Ascending aorta (tissue), 2 donors: ENCODE results near the gene SMG1. TPM values are rescaled to one million over a fixed set of nuclear protein-coding genes. Genes with fewer than 3 reads are reported as not detected.

ENCODE experiments used
- DNase-seq, 2 donors: peaks; one replicate each; pipeline ENCODE4 v3.0.0-alpha.2; 2019; ENCODE audit warnings: low spot score in 2 of 2
- H3K27ac ChIP-seq, 2 donors: fragments of 200-600 bp; sonication (generic); one replicate each; pipeline ENCODE4 v1.5.1; 2016 to 2017; ENCODE audit warnings: mild to moderate bottlenecking in 1 of 2
- H3K27me3 ChIP-seq: fragments of 200-600 bp; sonication (generic); one replicate; pipeline ENCODE4 v1.5.1; 2017
- H3K36me3 ChIP-seq, 2 donors: fragments of 200-600 bp; sonication (generic); one replicate each; pipeline ENCODE4 v1.5.1; 2016
- H3K4me1 ChIP-seq, 2 donors: fragments of 200-600 bp; sonication (generic); one replicate each; pipeline ENCODE4 v1.5.1; 2016 to 2017; ENCODE audit warnings: mild to moderate bottlenecking in 1 of 2
- H3K4me3 ChIP-seq, 2 donors: fragments of 200-600 bp; sonication (generic); one replicate each; pipeline ENCODE4 v1.5.1; 2016 to 2017; ENCODE audit warnings: mild to moderate bottlenecking in 1 of 2
- H3K9me3 ChIP-seq, 2 donors: fragments of 200-600 bp; sonication (generic); one replicate each; pipeline ENCODE4 v1.5.1; 2016
- CTCF ChIP-seq, 3 experiments: fragments of 200-600 bp in 2 of 3; fragments of 450-650 bp in 1 of 3; sonication (generic) in 2 of 3; IDR thresholded peaks; one replicate each; pipeline ENCODE4 v1.5.1; 2016 to 2019; ENCODE audit warnings: antibody characterized with exemption in 3 of 3, mild to moderate bottlenecking in 1 of 3, moderate library complexity in 1 of 3
- intact Hi-C: fragments of 100-400 bp; cut with DNase I; formaldehyde crosslinking; loops from one replicate; pipeline ENCODE4 v1.15.1; 2023
- total RNA-seq: library from RNA; depleted of rRNA; stranded (reverse); fragments of >200 nt; gene quantifications from one replicate; pipeline ENCODE4 v1.1.0, GENCODE V29; 2016

SMG1 gene
- total RNA-seq, 1 donor from 2014 or later, result 48.3 TPM

GRCh38 chr16:18950469-18951185, 24.4 kb upstream of the SMG1 start:
- TF ChIP-seq CTCF (IDR thresholded peaks at IDR 0.05), result no peak

GRCh38 chr16:18948372-18949020, 22.3 kb upstream of the SMG1 start:
- Histone ChIP-seq H3K27ac (no peak overlapping the region), H3K4me3 (no peak overlapping the region)

More at GRCh38 chr16:18950469-18951185, 24.4 kb upstream of the SMG1 start:
- Histone ChIP-seq H3K4me3 (no peak overlapping the region), H3K27me3 (no peaks in the 10 kb centered on the region), H3K36me3 (no peaks in the 10 kb centered on the region), H3K9me3 (no peaks in the 10 kb centered on the region), H3K27ac (no peak overlapping the region), H3K4me1 (peaks cover 0 to 6% of the 10 kb centered on the region in 2 donors)
- no peak for DNase-seq
- intact Hi-C loops, result no loop called here

GRCh38 chr16:18945233-18945632, 19.0 kb upstream of the SMG1 start:
- no peak for TF ChIP-seq CTCF (IDR thresholded peaks at IDR 0.05)
- H3K27me3 ChIP-seq, result no peaks in the 10 kb centered on the region
- H3K27ac ChIP-seq, result no peak overlapping the region
- H3K4me1 ChIP-seq, result peaks cover 0 to 6% of the 10 kb centered on the region in 2 donors
- intact Hi-C loops, result no loop called here
- H3K36me3 ChIP-seq, result no peaks in the 10 kb centered on the region
- no peak for DNase-seq
- H3K9me3 ChIP-seq, result no peaks in the 10 kb centered on the region
- H3K4me3 ChIP-seq, result peak overlapping the region in 1 of 2 donors; percentile 58

More at GRCh38 chr16:18948372-18949020, 22.3 kb upstream of the SMG1 start:
- TF ChIP-seq CTCF (IDR thresholded peaks at IDR 0.05), result no peak
- Histone ChIP-seq H3K9me3 (no peaks in the 10 kb centered on the region), H3K27me3 (no peaks in the 10 kb centered on the region), H3K4me1 (peaks cover 0 to 6% of the 10 kb centered on the region in 2 donors), H3K36me3 (no peaks in the 10 kb centered on the region)
- intact Hi-C loops, result no loop called here
- no peak for DNase-seq

- Histone ChIP-seq H3K4me1 (peaks cover 0 to 6% of the 10 kb centered on the region in 2 donors), H3K4me3 (no peak overlapping the region), H3K27ac (no peak overlapping the region), H3K27me3 (no peaks in the 10 kb centered on the region), H3K9me3 (no peaks in the 10 kb centered on the region), H3K36me3 (no peaks in the 10 kb centered on the region)
- intact Hi-C loops, result no loop called here
- DNase-seq, result no peak
- no peak for TF ChIP-seq CTCF (IDR thresholded peaks at IDR 0.05)
These were observed 17.2 kb upstream of the SMG1 start for GRCh38 chr16:18943414-18943813.

GRCh38 chr16:18942061-18942460, 15.9 kb upstream of the SMG1 start:
- TF ChIP-seq CTCF (IDR thresholded peaks at IDR 0.05), result no peak
- no peaks in the 10 kb centered on the region for H3K27me3 ChIP-seq
- H3K4me3 ChIP-seq, result no peak overlapping the region
- no peak for DNase-seq
- H3K27ac ChIP-seq, result no peak overlapping the region
- no peaks in the 10 kb centered on the region for H3K9me3 ChIP-seq
- intact Hi-C loops, result no loop called here
- no peaks in the 10 kb centered on the region for H3K36me3 ChIP-seq
- H3K4me1 ChIP-seq, result peaks cover 0 to 6% of the 10 kb centered on the region in 2 donors
